ENCODE measurements around the gene PRKN.

Gene PRKN

DNA sequence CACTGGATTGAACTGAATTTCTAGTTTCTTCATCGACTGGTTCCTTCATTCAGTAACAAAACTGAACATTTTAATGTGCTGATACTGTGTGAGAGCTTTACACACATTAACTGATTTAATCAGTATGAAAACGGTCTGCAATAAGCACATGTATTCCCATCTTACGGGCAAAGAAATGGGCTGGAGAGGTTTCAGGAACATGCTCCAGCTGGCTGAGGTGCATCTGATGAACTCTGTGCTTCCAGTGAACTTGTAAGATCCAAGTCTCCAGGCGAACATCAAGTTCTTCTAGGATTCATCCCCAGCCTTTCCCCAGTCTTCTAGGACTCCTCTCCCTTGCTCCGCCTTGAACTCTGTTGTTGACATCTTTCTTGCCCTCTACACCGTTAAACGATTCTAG is 1233.0 kb downstream of the PRKN start:
- ChIA-PET CTCF (no interaction called here), POLR2A (no interaction called here)
- TF ChIP-seq TARDBP (IDR thresholded peaks at IDR 0.05) (no peak), NFRKB (IDR thresholded peaks at IDR 0.05) (no peak), FOXM1 (IDR thresholded peaks at IDR 0.05; ENCODE audit: borderline replicate concordance) (no peak), CTBP1 (IDR thresholded peaks at IDR 0.05; ENCODE audit: borderline replicate concordance) (no peak), FOXA1 (IDR thresholded peaks at IDR 0.05) (no peak), SP1 (IDR thresholded peaks at IDR 0.05) (no peak), SUZ12 (IDR thresholded peaks at IDR 0.05) (no peak), HDGF (IDR thresholded peaks at IDR 0.05; ENCODE audit: borderline replicate concordance) (no peak), FOXK2 (IDR thresholded peaks at IDR 0.05) (no peak), LEF1 (IDR thresholded peaks at IDR 0.05; ENCODE audit: borderline replicate concordance) (no peak), BHLHE40 (IDR thresholded peaks at IDR 0.05; ENCODE audit: borderline replicate concordance) (no peak), PKNOX1 (IDR thresholded peaks at IDR 0.05) (no peak), L3MBTL2 (conservative IDR thresholded peaks at IDR 0.05) (no peak), ARNT (IDR thresholded peaks at IDR 0.05) (no peak), ZNF384 (IDR thresholded peaks at IDR 0.05) (no peak), ELF4 (IDR thresholded peaks at IDR 0.05) (no peak)
- no peak for DNase-seq (ENCODE audit: extremely low spot score)

DNA sequence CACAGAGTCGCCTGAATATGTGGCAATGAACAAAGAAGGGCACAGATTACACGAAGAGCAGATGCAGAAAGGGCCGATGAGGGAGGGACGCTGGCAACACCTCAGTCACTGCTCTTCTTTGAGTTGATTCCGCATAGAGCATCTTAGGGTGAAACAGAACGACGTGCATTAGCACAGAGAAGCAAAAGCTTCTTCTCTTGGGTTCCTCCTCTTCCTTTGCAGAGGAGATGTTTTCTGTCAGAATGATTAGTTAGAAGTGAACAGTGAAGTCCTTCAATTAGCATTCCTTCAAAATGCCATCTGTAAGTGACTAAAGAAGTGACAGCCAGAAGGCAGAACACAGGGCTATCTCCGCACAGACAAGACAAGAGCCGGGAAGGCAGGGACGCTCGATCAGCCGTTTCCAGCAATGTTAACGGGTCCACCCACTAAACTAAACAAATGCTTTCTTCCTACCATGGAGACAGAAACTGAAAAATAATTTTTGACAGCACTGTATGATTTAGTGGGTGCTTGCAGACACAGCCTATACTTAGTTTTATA is 1233.9 kb downstream of the PRKN start:
- POLR2A ChIA-PET: no interaction called here

DNA sequence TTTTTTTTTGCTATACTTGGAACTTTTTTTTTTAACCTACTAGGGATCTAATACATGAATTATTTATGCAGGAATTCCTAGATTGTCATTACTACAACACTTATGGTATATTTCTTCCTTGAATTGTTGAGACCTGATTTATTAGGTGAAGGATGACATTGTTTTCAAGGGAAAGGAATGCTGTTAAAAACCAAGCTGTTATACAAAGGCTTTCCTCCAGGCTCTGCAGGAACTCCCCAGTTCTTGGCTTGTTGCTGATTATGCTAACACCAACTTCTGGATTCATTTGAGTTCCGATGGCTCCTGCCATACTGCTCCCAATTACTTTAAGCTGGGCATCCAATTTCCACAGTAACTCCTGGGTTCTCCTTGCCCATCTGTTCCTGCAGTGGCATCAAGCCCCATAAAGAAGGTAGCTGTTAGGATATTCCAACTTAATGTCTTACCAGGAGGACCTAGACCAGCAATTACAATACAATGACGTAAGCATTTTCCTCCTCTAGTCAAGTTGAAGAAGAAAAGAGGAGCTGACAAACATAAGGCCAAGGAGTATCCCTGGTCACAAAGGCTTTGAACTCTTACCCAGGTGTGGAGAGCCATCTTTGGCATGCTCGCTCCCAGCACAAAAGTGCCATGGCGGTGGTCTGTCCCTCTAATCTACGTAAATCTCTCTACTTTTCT is 1237.8 kb downstream of the PRKN start:
- no peak for DNase-seq (ENCODE audit: extremely low spot score)
- ChIA-PET POLR2A (no interaction called here), CTCF (no interaction called here)
- TF ChIP-seq FOXA1 (IDR thresholded peaks at IDR 0.05): no peak
- TF ChIP-seq PKNOX1 (IDR thresholded peaks at IDR 0.05): no peak
- no peak for TF ChIP-seq ZNF384 (IDR thresholded peaks at IDR 0.05)
- TF ChIP-seq FOXK2 (IDR thresholded peaks at IDR 0.05): no peak
- TF ChIP-seq ELF4 (IDR thresholded peaks at IDR 0.05): no peak
- TF ChIP-seq NFRKB (IDR thresholded peaks at IDR 0.05): no peak
- TF ChIP-seq LEF1 (IDR thresholded peaks at IDR 0.05; ENCODE audit: borderline replicate concordance): no peak
- no peak for TF ChIP-seq HDGF (IDR thresholded peaks at IDR 0.05; ENCODE audit: borderline replicate concordance)
- no peak for TF ChIP-seq ARNT (IDR thresholded peaks at IDR 0.05)
- TF ChIP-seq CTBP1 (IDR thresholded peaks at IDR 0.05; ENCODE audit: borderline replicate concordance): no peak

More for the DNA sequence above, 1233.9 kb downstream of the PRKN start:
- DNase-seq (ENCODE audit: extremely low spot score): no peak
- no peak for TF ChIP-seq HDGF (IDR thresholded peaks at IDR 0.05; ENCODE audit: borderline replicate concordance)
- no peak for TF ChIP-seq L3MBTL2 (conservative IDR thresholded peaks at IDR 0.05)
- TF ChIP-seq FOXK2 (IDR thresholded peaks at IDR 0.05): no peak
- no peak for TF ChIP-seq BHLHE40 (IDR thresholded peaks at IDR 0.05; ENCODE audit: borderline replicate concordance)
- no peak for TF ChIP-seq TARDBP (IDR thresholded peaks at IDR 0.05)
- TF ChIP-seq CTBP1 (IDR thresholded peaks at IDR 0.05; ENCODE audit: borderline replicate concordance): no peak
- no peak for TF ChIP-seq PKNOX1 (IDR thresholded peaks at IDR 0.05)
- no peak for TF ChIP-seq LEF1 (IDR thresholded peaks at IDR 0.05; ENCODE audit: borderline replicate concordance)
- TF ChIP-seq SP1 (IDR thresholded peaks at IDR 0.05): no peak
- TF ChIP-seq FOXA1 (IDR thresholded peaks at IDR 0.05): no peak
- no peak for TF ChIP-seq ZNF384 (IDR thresholded peaks at IDR 0.05)
- TF ChIP-seq NFRKB (IDR thresholded peaks at IDR 0.05): no peak
- no peak for TF ChIP-seq SUZ12 (IDR thresholded peaks at IDR 0.05)
- TF ChIP-seq FOXM1 (IDR thresholded peaks at IDR 0.05; ENCODE audit: borderline replicate concordance): no peak
- TF ChIP-seq ARNT (IDR thresholded peaks at IDR 0.05): no peak
- CTCF ChIA-PET: interaction anchor here (0.6 to 1.3 kb wide), 2 partner anchors 9 to 80 kb away, joined by 4 read pairs; no protein-coding TSS in a partner anchor

DNA sequence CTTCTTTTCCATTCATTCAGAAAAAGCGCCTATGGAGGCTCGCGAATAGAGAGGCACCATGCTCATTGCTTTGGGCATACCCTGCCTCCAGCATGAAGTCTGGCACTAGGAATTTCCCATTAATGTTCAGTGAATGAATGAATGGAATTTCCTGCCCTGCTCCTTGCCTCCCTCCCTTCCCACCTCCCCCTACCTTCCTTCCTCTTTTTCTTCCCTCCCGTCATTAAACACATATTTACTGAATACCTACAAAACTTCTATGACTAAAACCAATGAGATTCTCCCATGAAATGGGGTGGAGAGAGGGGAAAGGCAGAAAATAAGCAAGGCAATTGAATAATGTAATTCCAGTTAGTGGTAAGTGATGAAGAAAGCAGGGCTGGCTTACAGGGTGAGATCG is 1239.9 kb downstream of the PRKN start:
- POLR2A ChIA-PET: no interaction called here
- CTCF ChIA-PET: no interaction called here
- DNase-seq (ENCODE audit: extremely low spot score): no peak
- no peak for TF ChIP-seq ARNT (IDR thresholded peaks at IDR 0.05)
- TF ChIP-seq FOXM1 (IDR thresholded peaks at IDR 0.05; ENCODE audit: borderline replicate concordance): no peak
- TF ChIP-seq TARDBP (IDR thresholded peaks at IDR 0.05): no peak
- no peak for TF ChIP-seq LEF1 (IDR thresholded peaks at IDR 0.05; ENCODE audit: borderline replicate concordance)
- no peak for TF ChIP-seq HDGF (IDR thresholded peaks at IDR 0.05; ENCODE audit: borderline replicate concordance)
- TF ChIP-seq BHLHE40 (IDR thresholded peaks at IDR 0.05; ENCODE audit: borderline replicate concordance): no peak
- TF ChIP-seq ZNF384 (IDR thresholded peaks at IDR 0.05): no peak
- TF ChIP-seq SUZ12 (IDR thresholded peaks at IDR 0.05): no peak
- TF ChIP-seq L3MBTL2 (conservative IDR thresholded peaks at IDR 0.05): no peak
- no peak for TF ChIP-seq CTBP1 (IDR thresholded peaks at IDR 0.05; ENCODE audit: borderline replicate concordance)
- no peak for TF ChIP-seq PKNOX1 (IDR thresholded peaks at IDR 0.05)
- TF ChIP-seq FOXK2 (IDR thresholded peaks at IDR 0.05): no peak
- TF ChIP-seq FOXA1 (IDR thresholded peaks at IDR 0.05): no peak
- TF ChIP-seq NFRKB (IDR thresholded peaks at IDR 0.05): no peak
- TF ChIP-seq SP1 (IDR thresholded peaks at IDR 0.05): no peak
- no peak for TF ChIP-seq ELF4 (IDR thresholded peaks at IDR 0.05)

GRCh38 chr6:161487217-161487531 is 1240.4 kb downstream of the PRKN start:
- POLR2A ChIA-PET: no interaction called here
- TF ChIP-seq ARNT (IDR thresholded peaks at IDR 0.05) (no peak), PKNOX1 (IDR thresholded peaks at IDR 0.05) (no peak), ZNF384 (IDR thresholded peaks at IDR 0.05) (no peak), SP1 (IDR thresholded peaks at IDR 0.05) (no peak), FOXK2 (IDR thresholded peaks at IDR 0.05) (no peak), ELF4 (IDR thresholded peaks at IDR 0.05) (no peak), HDGF (IDR thresholded peaks at IDR 0.05; ENCODE audit: borderline replicate concordance) (no peak), L3MBTL2 (conservative IDR thresholded peaks at IDR 0.05) (no peak), FOXA1 (IDR thresholded peaks at IDR 0.05) (no peak), FOXM1 (IDR thresholded peaks at IDR 0.05; ENCODE audit: borderline replicate concordance) (no peak), NFRKB (IDR thresholded peaks at IDR 0.05) (no peak), SUZ12 (IDR thresholded peaks at IDR 0.05) (no peak), LEF1 (IDR thresholded peaks at IDR 0.05; ENCODE audit: borderline replicate concordance) (no peak), BHLHE40 (IDR thresholded peaks at IDR 0.05; ENCODE audit: borderline replicate concordance) (no peak), TARDBP (IDR thresholded peaks at IDR 0.05) (no peak), CTBP1 (IDR thresholded peaks at IDR 0.05; ENCODE audit: borderline replicate concordance) (no peak)
- no peak for DNase-seq (ENCODE audit: extremely low spot score)
- CTCF ChIA-PET: interaction anchor here (0.7 kb wide), 1 partner anchor 29 kb away, joined by 3 read pairs; no protein-coding TSS in a partner anchor

Data from HEK293T (cell line).